Measurements from ENCODE around the gene SERGEF. TPM values are rescaled to one million over a fixed set of nuclear protein-coding genes. Genes with fewer than 3 reads are reported as not detected.
"Not testable (repeated sequence)": the region's sequence is repeated elsewhere in the genome, so short reads cannot be mapped to it uniquely, and the experiment has no call there.

Gene SERGEF
- total RNA-seq, 4 donors from 2014 or later, result 11.8 to 34.7 (median 24.5) TPM

DNA sequence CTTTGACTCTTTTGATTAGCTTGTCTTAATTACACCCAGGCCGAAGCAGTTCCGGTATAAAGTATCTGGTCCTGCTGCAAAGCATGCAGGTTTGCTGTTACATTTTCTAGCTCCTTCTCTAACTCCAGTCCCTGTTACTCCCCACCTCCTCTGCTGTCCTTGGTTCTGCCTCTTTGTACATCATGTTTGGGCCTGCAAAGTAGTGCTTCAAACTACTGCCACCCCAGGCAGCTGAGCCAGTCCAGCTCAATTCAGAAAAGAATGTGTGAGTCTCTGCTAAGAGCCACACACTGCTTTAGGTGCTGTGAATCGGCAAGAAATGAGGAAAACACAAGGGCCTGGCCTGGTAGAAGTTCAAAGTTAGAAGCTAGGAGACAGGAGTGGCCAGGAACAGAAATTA lies 136.0 kb downstream of the SERGEF start:
- DNase-seq, result no peak
- Histone ChIP-seq H3K9me3 (no peaks in the 10 kb centered on the region), H3K4me3 (no peak overlapping the region), H3K36me3 (no peaks in the 10 kb centered on the region), H3K27ac (no peak overlapping the region), H3K27me3 (no peaks in the 10 kb centered on the region), H3K4me1 (peaks cover 0 to 5% of the 10 kb centered on the region in 2 donors)
- TF ChIP-seq, protein P1, sequence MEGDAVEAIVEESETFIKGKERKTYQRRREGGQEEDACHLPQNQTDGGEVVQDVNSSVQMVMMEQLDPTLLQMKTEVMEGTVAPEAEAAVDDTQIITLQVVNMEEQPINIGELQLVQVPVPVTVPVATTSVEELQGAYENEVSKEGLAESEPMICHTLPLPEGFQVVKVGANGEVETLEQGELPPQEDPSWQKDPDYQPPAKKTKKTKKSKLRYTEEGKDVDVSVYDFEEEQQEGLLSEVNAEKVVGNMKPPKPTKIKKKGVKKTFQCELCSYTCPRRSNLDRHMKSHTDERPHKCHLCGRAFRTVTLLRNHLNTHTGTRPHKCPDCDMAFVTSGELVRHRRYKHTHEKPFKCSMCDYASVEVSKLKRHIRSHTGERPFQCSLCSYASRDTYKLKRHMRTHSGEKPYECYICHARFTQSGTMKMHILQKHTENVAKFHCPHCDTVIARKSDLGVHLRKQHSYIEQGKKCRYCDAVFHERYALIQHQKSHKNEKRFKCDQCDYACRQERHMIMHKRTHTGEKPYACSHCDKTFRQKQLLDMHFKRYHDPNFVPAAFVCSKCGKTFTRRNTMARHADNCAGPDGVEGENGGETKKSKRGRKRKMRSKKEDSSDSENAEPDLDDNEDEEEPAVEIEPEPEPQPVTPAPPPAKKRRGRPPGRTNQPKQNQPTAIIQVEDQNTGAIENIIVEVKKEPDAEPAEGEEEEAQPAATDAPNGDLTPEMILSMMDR (IDR thresholded peaks at IDR 0.05 in 4 of 5, conservative IDR thresholded peaks at IDR 0.05 in 1 of 5), result no peak
- TF ChIP-seq POLR2A (IDR thresholded peaks at IDR 0.05), result no peak
- no peak for ATAC-seq
- in situ Hi-C loops (cut with MboI; ENCODE audit: low sequenced_read_pairs in 4 of 4), result no loop called here
- intact Hi-C loops (cut with DNase I; ENCODE audit: low total_unique reads), result no loop called here

DNA sequence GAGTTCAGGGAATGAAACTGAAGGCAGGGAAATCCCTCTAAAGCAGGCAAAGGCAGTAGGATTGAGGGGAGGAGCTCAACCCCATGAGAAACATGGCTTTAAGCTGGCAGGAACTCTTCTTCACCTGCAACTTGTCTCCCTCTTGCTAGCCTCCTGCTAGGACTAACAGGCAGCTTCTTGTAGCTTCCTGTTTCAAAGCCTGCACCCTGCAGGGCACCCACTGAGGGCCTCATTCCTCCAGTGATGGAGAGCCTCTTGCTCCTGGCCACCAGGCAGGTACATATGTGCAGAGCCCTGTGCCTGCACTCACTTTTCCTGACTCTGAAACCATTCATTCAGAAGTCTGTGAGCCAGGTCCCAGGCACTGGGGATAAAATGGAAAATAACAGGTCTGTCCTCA lies 137.0 kb downstream of the SERGEF start:
- no peak for TF ChIP-seq POLR2A (IDR thresholded peaks at IDR 0.05)
- TF ChIP-seq, protein P1 (IDR thresholded peaks at IDR 0.05 in 4 of 5, conservative IDR thresholded peaks at IDR 0.05 in 1 of 5), result no peak
- no peak for DNase-seq
- Histone ChIP-seq H3K27ac (no peak overlapping the region), H3K36me3 (no peaks in the 10 kb centered on the region), H3K4me1 (peaks cover 0 to 5% of the 10 kb centered on the region in 2 donors), H3K4me3 (no peak overlapping the region), H3K27me3 (no peaks in the 10 kb centered on the region), H3K9me3 (no peaks in the 10 kb centered on the region)
- in situ Hi-C loops (cut with MboI; ENCODE audit: low sequenced_read_pairs in 4 of 4) (no loop called here), intact Hi-C loops (cut with DNase I; ENCODE audit: low total_unique reads) (no loop called here)
- no peak for ATAC-seq

DNA sequence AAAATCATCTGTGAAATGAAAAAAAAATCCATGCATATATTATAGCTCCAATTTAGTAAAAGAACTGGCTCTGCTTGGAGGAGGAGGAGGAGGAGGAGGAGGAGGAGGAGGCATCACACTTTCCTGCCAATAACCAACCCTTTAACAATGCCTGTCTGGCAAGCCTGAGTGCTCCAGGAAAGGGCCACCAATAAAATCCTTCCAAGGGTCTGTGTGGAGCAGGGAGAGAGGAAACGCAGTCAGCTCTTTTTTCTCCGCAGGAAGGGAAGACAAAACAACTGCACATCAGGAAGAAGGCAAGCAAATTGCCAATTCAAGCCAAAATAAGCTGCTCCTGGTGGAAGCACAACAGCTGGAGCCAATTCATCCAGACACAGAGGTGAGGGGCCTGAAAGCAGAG lies 139.3 kb downstream of the SERGEF start:
- DNase-seq (no peak), ATAC-seq (no peak)
- no peaks in the 10 kb centered on the region for H3K36me3 ChIP-seq
- H3K27me3 ChIP-seq, result no peaks in the 10 kb centered on the region
- peaks cover 0 to 5% of the 10 kb centered on the region in 2 donors for H3K4me1 ChIP-seq
- TF ChIP-seq, protein P1 (IDR thresholded peaks at IDR 0.05 in 4 of 5, conservative IDR thresholded peaks at IDR 0.05 in 1 of 5), result no peak
- no peak for TF ChIP-seq POLR2A (IDR thresholded peaks at IDR 0.05)
- H3K9me3 ChIP-seq, result no peaks in the 10 kb centered on the region
- in situ Hi-C loops (cut with MboI; ENCODE audit: low sequenced_read_pairs in 4 of 4), result no loop called here
- no peak overlapping the region for H3K27ac ChIP-seq
- intact Hi-C loops (cut with DNase I; ENCODE audit: low total_unique reads), result no loop called here
- no peak overlapping the region for H3K4me3 ChIP-seq

DNA sequence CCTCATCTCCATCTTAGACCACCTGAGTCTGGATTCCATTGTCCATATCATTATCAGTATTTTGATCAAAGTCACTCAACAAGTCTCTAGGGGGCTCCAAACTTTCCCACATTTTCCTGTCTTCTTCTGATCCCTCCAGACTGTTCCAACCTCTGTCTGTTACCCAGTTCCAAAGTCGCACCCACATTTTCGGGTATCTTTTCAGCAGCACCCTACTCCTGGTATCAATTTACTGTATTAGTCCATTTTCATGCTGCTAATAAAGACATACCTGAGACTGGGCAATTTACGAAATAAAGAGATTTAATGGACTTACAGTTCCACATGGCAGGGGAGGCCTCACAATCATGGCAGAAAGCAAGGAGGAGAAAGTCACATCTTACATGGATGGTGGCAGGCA lies 144.4 kb downstream of the SERGEF start:
- intact Hi-C loops (cut with DNase I; ENCODE audit: low total_unique reads), result loop anchor here (10.0 kb wide), 1 partner anchor 274 kb away; no protein-coding TSS in a partner anchor
- H3K9me3 ChIP-seq; DNase-seq; H3K27ac ChIP-seq; H3K4me1 ChIP-seq; H3K36me3 ChIP-seq; H3K27me3 ChIP-seq; H3K4me3 ChIP-seq; in situ Hi-C loops (cut with MboI; ENCODE audit: low sequenced_read_pairs in 4 of 4); ATAC-seq: not testable (repeated sequence)

DNA sequence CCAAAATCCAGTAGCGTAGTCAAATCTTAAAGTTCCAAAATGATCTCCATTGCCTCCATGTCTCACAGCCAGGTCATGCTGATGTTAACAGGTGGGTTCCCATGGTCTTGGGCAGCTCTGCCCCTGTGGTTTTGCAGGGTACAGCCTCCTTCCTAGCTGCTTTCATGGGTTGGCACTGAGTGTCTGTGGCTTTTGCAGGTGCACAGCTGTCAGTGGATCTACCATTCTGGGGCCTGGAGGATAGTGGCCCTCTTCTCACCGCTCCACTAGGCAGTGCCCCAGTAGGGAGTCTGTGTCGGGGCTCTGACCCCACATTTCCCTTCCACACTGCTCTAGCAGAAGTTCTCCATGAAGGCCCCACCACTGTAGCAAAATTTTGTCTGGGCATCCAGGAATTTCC lies 145.5 kb downstream of the SERGEF start:
- in situ Hi-C loops (cut with MboI; ENCODE audit: low sequenced_read_pairs in 4 of 4) (no loop called here), intact Hi-C loops (cut with DNase I; ENCODE audit: low total_unique reads) (loop anchor here (10.0 kb wide), 1 partner anchor 273 kb away; no protein-coding TSS in a partner anchor)
- Histone ChIP-seq H3K4me1 (peaks cover 0 to 3% of the 10 kb centered on the region in 2 donors), H3K36me3 (no peaks in the 10 kb centered on the region), H3K9me3 (no peaks in the 10 kb centered on the region), H3K27me3 (no peaks in the 10 kb centered on the region), H3K4me3 (no peak overlapping the region), H3K27ac (no peak overlapping the region)
- TF ChIP-seq, protein P1 (IDR thresholded peaks at IDR 0.05 in 4 of 5, conservative IDR thresholded peaks at IDR 0.05 in 1 of 5), result no peak
- no peak for TF ChIP-seq POLR2A (IDR thresholded peaks at IDR 0.05)
- no peak for DNase-seq
- no peak for ATAC-seq
